ENCODE results near the gene CACNA2D3.

GRCh38 chr3:54572197-54572895 lies 450.0 kb downstream of the CACNA2D3 start:
- TF ChIP-seq CTCF (IDR thresholded peaks at IDR 0.05) (no peak), POLR2A (IDR thresholded peaks at IDR 0.05) (no peak)
